ENCODE results near the gene SMTNL2.
A peak's percentile ranks its signal among the peaks of the same experiment; 100 is the strongest.

The SMTNL2 gene

GRCh38 chr17:4572131-4572530 lies 12.2 kb upstream of the SMTNL2 start:
- DNase-seq: no peak
- TF ChIP-seq, protein P1, sequence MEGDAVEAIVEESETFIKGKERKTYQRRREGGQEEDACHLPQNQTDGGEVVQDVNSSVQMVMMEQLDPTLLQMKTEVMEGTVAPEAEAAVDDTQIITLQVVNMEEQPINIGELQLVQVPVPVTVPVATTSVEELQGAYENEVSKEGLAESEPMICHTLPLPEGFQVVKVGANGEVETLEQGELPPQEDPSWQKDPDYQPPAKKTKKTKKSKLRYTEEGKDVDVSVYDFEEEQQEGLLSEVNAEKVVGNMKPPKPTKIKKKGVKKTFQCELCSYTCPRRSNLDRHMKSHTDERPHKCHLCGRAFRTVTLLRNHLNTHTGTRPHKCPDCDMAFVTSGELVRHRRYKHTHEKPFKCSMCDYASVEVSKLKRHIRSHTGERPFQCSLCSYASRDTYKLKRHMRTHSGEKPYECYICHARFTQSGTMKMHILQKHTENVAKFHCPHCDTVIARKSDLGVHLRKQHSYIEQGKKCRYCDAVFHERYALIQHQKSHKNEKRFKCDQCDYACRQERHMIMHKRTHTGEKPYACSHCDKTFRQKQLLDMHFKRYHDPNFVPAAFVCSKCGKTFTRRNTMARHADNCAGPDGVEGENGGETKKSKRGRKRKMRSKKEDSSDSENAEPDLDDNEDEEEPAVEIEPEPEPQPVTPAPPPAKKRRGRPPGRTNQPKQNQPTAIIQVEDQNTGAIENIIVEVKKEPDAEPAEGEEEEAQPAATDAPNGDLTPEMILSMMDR (IDR thresholded peaks at IDR 0.05): no peak
- no peaks in the 10 kb centered on the region for H3K9me3 Mint-ChIP-seq
- peaks cover 4% of the 10 kb centered on the region for H3K27me3 Mint-ChIP-seq (ENCODE audit: low read depth, poor library complexity)
- H3K36me3 Mint-ChIP-seq (ENCODE audit: low read depth): no peaks in the 10 kb centered on the region
- peaks cover 68% of the 10 kb centered on the region for H3K4me1 Mint-ChIP-seq
- H3K4me3 Mint-ChIP-seq: no peak overlapping the region
- H3K27ac Mint-ChIP-seq: no peak overlapping the region

GRCh38 chr17:4573115-4573514 lies 11.2 kb upstream of the SMTNL2 start:
- Mint-ChIP-seq H3K4me1 (peaks cover 72% of the 10 kb centered on the region), H3K9me3 (peaks cover 4% of the 10 kb centered on the region), H3K36me3 (ENCODE audit: low read depth) (no peaks in the 10 kb centered on the region), H3K4me3 (no peak overlapping the region), H3K27me3 (ENCODE audit: low read depth, poor library complexity) (peaks cover 4% of the 10 kb centered on the region), H3K27ac (no peak overlapping the region)
- no peak for DNase-seq
- TF ChIP-seq, protein P1 (IDR thresholded peaks at IDR 0.05): no peak

DNA sequence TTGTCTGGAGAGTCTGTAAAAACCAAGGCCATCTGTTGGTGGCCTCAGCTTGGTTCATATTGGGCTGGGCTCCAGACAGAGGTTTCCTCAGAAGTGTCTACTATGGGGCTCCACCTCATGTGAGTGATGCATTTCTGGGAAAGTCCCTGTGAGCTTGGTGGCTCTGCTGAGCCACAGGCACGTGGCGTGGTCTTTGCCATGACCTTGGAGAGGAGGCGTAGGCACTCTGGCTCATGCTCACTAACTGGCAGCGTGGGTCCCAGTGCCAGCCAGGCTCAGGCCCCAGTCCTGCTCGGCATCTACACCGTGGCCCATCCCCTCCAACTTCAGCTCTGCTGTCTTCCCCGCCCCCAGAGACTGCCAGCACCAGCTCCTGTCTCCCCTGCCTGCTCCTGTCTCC lies 10.7 kb upstream of the SMTNL2 start:
- Mint-ChIP-seq H3K9me3 (peaks cover 4% of the 10 kb centered on the region), H3K4me3 (no peak overlapping the region), H3K36me3 (ENCODE audit: low read depth) (no peaks in the 10 kb centered on the region), H3K27me3 (ENCODE audit: low read depth, poor library complexity) (peaks cover 4% of the 10 kb centered on the region), H3K4me1 (peaks cover 66% of the 10 kb centered on the region), H3K27ac (no peak overlapping the region)
- TF ChIP-seq, protein P1 (IDR thresholded peaks at IDR 0.05): no peak
- no peak for DNase-seq

DNA sequence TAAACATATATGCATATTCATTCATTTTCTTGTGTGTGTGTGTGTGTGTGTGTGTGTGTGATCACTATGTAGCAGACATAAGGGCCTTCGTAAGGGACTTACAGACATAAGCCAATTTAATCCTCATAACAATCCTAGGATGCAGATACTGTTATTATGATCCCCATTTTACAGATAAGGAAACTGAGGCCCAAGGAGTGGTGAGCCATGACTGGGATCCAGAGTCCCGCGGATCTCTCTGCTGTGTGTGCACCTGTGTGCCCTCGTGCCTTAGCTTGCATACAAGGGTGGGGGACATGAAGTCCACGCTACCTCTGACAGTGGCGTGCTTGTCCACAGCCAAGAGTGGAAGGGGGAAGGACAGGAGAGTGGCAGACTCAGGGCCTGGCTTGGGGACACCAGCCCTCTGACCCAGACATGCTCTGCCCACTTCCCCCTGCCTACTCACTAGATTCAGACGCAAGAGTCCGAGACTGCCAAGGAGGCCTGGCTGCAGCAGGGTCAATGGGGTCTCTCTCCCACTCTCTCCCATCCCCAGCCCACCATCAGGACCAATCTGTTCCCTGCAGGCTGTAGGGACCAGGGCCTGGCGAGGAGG lies 9.8 kb upstream of the SMTNL2 start:
- H3K4me1 Mint-ChIP-seq: peaks cover 60% of the 10 kb centered on the region
- TF ChIP-seq, protein P1 (IDR thresholded peaks at IDR 0.05): no peak
- peaks cover 4% of the 10 kb centered on the region for H3K9me3 Mint-ChIP-seq
- DNase-seq: no peak
- H3K4me3 Mint-ChIP-seq: peak overlapping the region; percentile 69
- H3K27me3 Mint-ChIP-seq (ENCODE audit: low read depth, poor library complexity): peaks cover 4% of the 10 kb centered on the region
- H3K27ac Mint-ChIP-seq: peak overlapping the region; percentile 92
- H3K36me3 Mint-ChIP-seq (ENCODE audit: low read depth): no peaks in the 10 kb centered on the region

GRCh38 chr17:4576161-4576558 lies 8.2 kb upstream of the SMTNL2 start:
- Mint-ChIP-seq H3K36me3 (ENCODE audit: low read depth) (no peaks in the 10 kb centered on the region), H3K4me1 (peaks cover 68% of the 10 kb centered on the region), H3K27ac (peak overlapping the region; percentile 86), H3K27me3 (ENCODE audit: low read depth, poor library complexity) (peaks cover 7% of the 10 kb centered on the region), H3K9me3 (peaks cover 4% of the 10 kb centered on the region), H3K4me3 (peak overlapping the region; percentile 23)
- DNase-seq: no peak
- TF ChIP-seq, protein P1 (IDR thresholded peaks at IDR 0.05): no peak

- DNase-seq: peak; percentile 87
- H3K36me3 Mint-ChIP-seq (ENCODE audit: low read depth): no peaks in the 10 kb centered on the region
- peaks cover 75% of the 10 kb centered on the region for H3K4me1 Mint-ChIP-seq
- peaks cover 7% of the 10 kb centered on the region for H3K27me3 Mint-ChIP-seq (ENCODE audit: low read depth, poor library complexity)
- TF ChIP-seq, protein P1 (IDR thresholded peaks at IDR 0.05): no peak
- peak overlapping the region; percentile 55 for H3K4me3 Mint-ChIP-seq
- peak overlapping the region; percentile 96 for H3K27ac Mint-ChIP-seq
- peaks cover 4% of the 10 kb centered on the region for H3K9me3 Mint-ChIP-seq
These were observed 7.5 kb upstream of the SMTNL2 start for GRCh38 chr17:4576729-4577322.
